ENCODE results near the gene G6PC3.
"Not testable (repeated sequence)": the region's sequence is repeated elsewhere in the genome, so short reads cannot be mapped to it uniquely, and the experiment has no call there.

G6PC3 gene

GRCh38 chr17:44110011-44110686 is 39.6 kb downstream of the G6PC3 start:
- DNase-seq = no peak

- DNase-seq = peak; percentile 79
These were observed 40.5 kb downstream of the G6PC3 start for GRCh38 chr17:44110823-44111633.

- no peak for DNase-seq
These were observed 41.2 kb downstream of the G6PC3 start for GRCh38 chr17:44111777-44112176.

GRCh38 chr17:44112284-44113280 is 42.0 kb downstream of the G6PC3 start:
- DNase-seq = no peak

GRCh38 chr17:44113382-44113781 is 42.8 kb downstream of the G6PC3 start:
- no peak for DNase-seq

- no peak for DNase-seq
These were observed 43.6 kb downstream of the G6PC3 start for GRCh38 chr17:44113868-44114840.

- no peak for DNase-seq
These were observed 45.3 kb downstream of the G6PC3 start for GRCh38 chr17:44115585-44116415.

GRCh38 chr17:44117351-44117750 is 46.8 kb downstream of the G6PC3 start:
- DNase-seq = no peak

- DNase-seq = no peak
These were observed 48.0 kb downstream of the G6PC3 start for GRCh38 chr17:44118427-44119050.

GRCh38 chr17:44119062-44119461 is 48.5 kb downstream of the G6PC3 start:
- no peak for DNase-seq

- no peak for DNase-seq
These were observed 49.3 kb downstream of the G6PC3 start for GRCh38 chr17:44119798-44120197.

GRCh38 chr17:44120281-44120680 is 49.7 kb downstream of the G6PC3 start:
- DNase-seq = not testable (repeated sequence)

GRCh38 chr17:44120851-44121605 is 50.5 kb downstream of the G6PC3 start:
- DNase-seq = no peak

- DNase-seq = no peak
These were observed 51.7 kb downstream of the G6PC3 start for GRCh38 chr17:44121997-44122815.

- no peak for DNase-seq
These were observed 52.4 kb downstream of the G6PC3 start for GRCh38 chr17:44122816-44123355.

- peak; percentile 83 for DNase-seq
These were observed 53.0 kb downstream of the G6PC3 start, which contains the start of gene HDAC5 for GRCh38 chr17:44123356-44124117. TSS of gene HDAC5 (minus strand) at chr17:44123641. CDS start at chr17:44117515, 6,126 bp downstream.

GRCh38 chr17:44124118-44124438 is 53.5 kb downstream of the G6PC3 start:
- DNase-seq = no peak

Measured in NCI-H446 treated with DMSO at 0.1 percent for 48 hours (cell line).